Heart right ventricle (tissue), 16 donors: ENCODE data around the gene AKT3. TPM values are rescaled to one million over a fixed set of nuclear protein-coding genes. Genes with fewer than 3 reads are reported as not detected.

Experiments used
- ATAC-seq, 8 donors: fragments of 200-7000 bp; cut with Tn5 transposase; one replicate each; pipeline ENCODE4 v1.9.1; 2020; ENCODE audit warnings: mild to moderate bottlenecking in 8 of 8, moderate library complexity in 8 of 8, moderate number of reproducible peaks in 1 of 8
- DNase-seq, 2 donors: peaks; one replicate each; pipeline ENCODE4 v3.0.0-alpha.2; 2020
- H3K27ac ChIP-seq, 10 donors: fragments of 200-600 bp; sonication (generic) in 2 of 10; one replicate each; pipeline versions ENCODE4 v1.5.0 to v1.8.0; 2020 to 2022; ENCODE audit warnings: mild to moderate bottlenecking in 3 of 10
- H3K27me3 ChIP-seq, 7 donors: fragments of 200-600 bp; one replicate each; pipeline ENCODE4 v1.8.0; 2021 to 2022; ENCODE audit warnings: mild to moderate bottlenecking in 2 of 7
- H3K36me3 ChIP-seq, 9 donors: fragments of 200-600 bp; sonication (generic) in 1 of 9; one replicate each; pipeline versions ENCODE4 v1.5.0 to v1.8.0; 2020 to 2022; ENCODE audit warnings: mild to moderate bottlenecking in 2 of 9
- H3K4me1 ChIP-seq, 9 donors: fragments of 200-600 bp; sonication (generic) in 1 of 9; one replicate each; pipeline versions ENCODE4 v1.5.0 to v1.8.0; 2020 to 2022; ENCODE audit warnings: mild to moderate bottlenecking in 4 of 9
- H3K4me3 ChIP-seq, 10 donors: fragments of 200-600 bp; sonication (generic) in 2 of 10; one replicate each; pipeline versions ENCODE4 v1.5.0 to v1.8.0; 2020 to 2022; ENCODE audit warnings: mild to moderate bottlenecking in 7 of 10, moderate library complexity in 2 of 10
- H3K9me3 ChIP-seq, 11 donors: fragments of 200-600 bp in 10 of 11; sonication (generic) in 2 of 11; one replicate each; pipeline versions ENCODE4 v1.5.0 to v1.8.0; 2013 to 2022; ENCODE audit warnings: mild to moderate bottlenecking in 2 of 11, control low read depth in 1 of 11, moderate library complexity in 1 of 11
- CTCF ChIP-seq, 9 donors: fragments of 200-600 bp; sonication (generic) in 2 of 9; IDR thresholded peaks; one replicate each; pipeline versions ENCODE4 v1.5.0 to v1.8.0; 2021 to 2022; ENCODE audit warnings: antibody characterized with exemption in 9 of 9, mild to moderate bottlenecking in 5 of 9, moderate library complexity in 1 of 9
- WGBS, 2 donors: extraction: QIAGEN DNeasy Blood & Tissue Kit; methylation state at CpG; one replicate each; pipeline ENCODE4 v1.1.7; 2013; ENCODE audit warnings: inconsistent platforms in 1 of 2; 5-methylcytosine and 5-hydroxymethylcytosine counted together
- intact Hi-C, 10 donors: fragments of 100-400 bp; cut with DNase I; formaldehyde crosslinking; loops; one replicate each; pipeline versions ENCODE4 v1.11.1 to v1.14.2; 2022
- polyA plus RNA-seq, 2 donors: library from polyadenylated mRNA; stranded (reverse); fragments of 200-250 nt; gene quantifications; one replicate each; pipeline ENCODE4 v1.2.3, GENCODE V29; 2013
- total RNA-seq, 10 donors: library from RNA; stranded (reverse); fragmentation: NEBNext Ultra II Directional in 3 of 10; extraction: Animal tissue kit (Norgen Biotek cat#: 25700) in 3 of 10; gene quantifications; one replicate each; pipeline versions ENCODE4 v1.2.1 to v1.2.4, GENCODE V29; 2021 to 2023
- donor health status: Arrhythmogenic right ventricular cardiomyopathy.
- donor health status: ischemic (EF 13 %, LVEDD 7.1; RV severe dilation, severe dysfunction).
- donor health status: healthy with polysubstance abuse.
- donor health status: DM: no; HTN: yes; CAD: no.
- donor health status: DM: no; HTN: no; CAD: no.
- donor health status: ischemic (EF 25% LVEDD 6.9; RV normal size, moderate dysfunction).
- donor health status: ischemic (EF 25% LVEDD 5.7; RV mildly dilated, moderate dysfunction).
- donor health status: healthy.
- donor health status: DM: yes; HTN: yes; CAD: no.
- donor health status: Ischemic cardiomyopathy.
- donor health status: ischemic (EF 35%, LVEDD 5.7; RV mildly dilated, moderate dysfunction).
- donor health status: nonischemic (EF 11% LVEDD 7.7; RV severe dilation, severe dysfunction).
- donor health status: DM: yes; HTN: yes; CAD: no.
- donor health status: PGD.
- donor health status: ischemic (EF 29% LVEDD 5.4; RV normal size, mild dysfunction).
- donor health status: nonischemic (EF 23%, LVEDD 6.1; RV moderate dilation, normal function).

The AKT3 gene
- total and polyA plus RNA-seq, 12 donors, result 6.5 to 27.6 (median 17.7) TPM

- H3K9me3 ChIP-seq, result peaks cover 0 to 77% (median 42%) of the 10 kb centered on the region in 11 donors
- H3K27me3 ChIP-seq, result no peaks in the 10 kb centered on the region
- 93 to 95% methylated on average over 1 of the region's 1 CpG for WGBS, 2 donors
- no peak for TF ChIP-seq CTCF (IDR thresholded peaks at IDR 0.05)
- no peak overlapping the region for H3K27ac ChIP-seq
- no peaks in the 10 kb centered on the region for H3K4me1 ChIP-seq
- DNase-seq, result no peak
- intact Hi-C loops, result no loop called here
- H3K4me3 ChIP-seq, result no peak overlapping the region
- ATAC-seq, result no peak
- peaks cover 0 to 13% (median 0%) of the 10 kb centered on the region in 9 donors for H3K36me3 ChIP-seq
Observed at GRCh38 chr1:243580984-243581383, 269.1 kb downstream of the AKT3 start.

GRCh38 chr1:243580072-243580471 is 270.0 kb downstream of the AKT3 start:
- H3K4me3 ChIP-seq, result no peak overlapping the region
- TF ChIP-seq CTCF (IDR thresholded peaks at IDR 0.05), result no peak
- no peak for DNase-seq
- H3K4me1 ChIP-seq, result no peaks in the 10 kb centered on the region
- intact Hi-C loops, result no loop called here
- peaks cover 0 to 9% (median 0%) of the 10 kb centered on the region in 9 donors for H3K36me3 ChIP-seq
- H3K27me3 ChIP-seq, result no peaks in the 10 kb centered on the region
- no peak overlapping the region for H3K27ac ChIP-seq
- 75 to 78% methylated on average over 5 of the region's 5 CpGs for WGBS, 2 donors
- H3K9me3 ChIP-seq, result peaks cover 0 to 68% (median 32%) of the 10 kb centered on the region in 11 donors
- peak in 3 of 8 donors; percentile 44 to 61 (median 58) for ATAC-seq

- Histone ChIP-seq H3K36me3 (peaks cover 0 to 32% (median 0%) of the 10 kb centered on the region in 9 donors), H3K4me1 (no peaks in the 10 kb centered on the region), H3K27me3 (no peaks in the 10 kb centered on the region), H3K9me3 (peaks cover 0 to 18% (median 5%) of the 10 kb centered on the region in 11 donors), H3K4me3 (no peak overlapping the region), H3K27ac (no peak overlapping the region)
- 87 to 91% methylated on average over 2 of the region's 2 CpGs for WGBS, 2 donors
- no peak for TF ChIP-seq CTCF (IDR thresholded peaks at IDR 0.05)
- DNase-seq (no peak), ATAC-seq (no peak)
- intact Hi-C loops, result loop anchor here in 1 of 10 donors (5.0 kb wide), 1 partner anchor 257 kb away; no protein-coding TSS in a partner anchor
Observed at GRCh38 chr1:243575070-243575469, 275.0 kb downstream of the AKT3 start.

DNA sequence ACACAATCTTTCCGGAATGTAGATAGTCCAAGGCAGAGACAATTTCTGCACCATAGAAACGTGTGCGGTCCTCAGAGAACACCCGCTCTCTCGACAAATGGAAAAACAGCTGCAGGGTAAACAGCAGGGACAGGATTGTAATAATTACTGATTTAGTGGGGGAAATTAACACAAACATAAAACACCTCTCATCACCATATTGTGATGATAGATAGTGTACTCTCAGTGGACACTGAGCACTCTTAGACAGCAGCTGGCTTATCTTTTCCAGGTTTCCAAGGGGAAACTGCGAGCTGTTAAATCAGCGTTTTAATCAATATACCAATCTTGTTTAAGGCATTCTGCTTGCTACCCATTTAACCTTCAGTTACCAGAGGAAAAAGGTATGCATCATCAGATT is 277.1 kb downstream of the AKT3 start:
- 88 to 90% methylated on average over 7 of the region's 7 CpGs for WGBS, 2 donors
- Histone ChIP-seq H3K4me1 (no peaks in the 10 kb centered on the region), H3K36me3 (peaks cover 0 to 34% (median 0%) of the 10 kb centered on the region in 9 donors), H3K9me3 (peaks cover 0 to 13% (median 5%) of the 10 kb centered on the region in 11 donors), H3K4me3 (no peak overlapping the region), H3K27ac (no peak overlapping the region), H3K27me3 (no peaks in the 10 kb centered on the region)
- intact Hi-C loops, result no loop called here
- no peak for ATAC-seq
- no peak for DNase-seq
- no peak for TF ChIP-seq CTCF (IDR thresholded peaks at IDR 0.05)
